HEK293T (cell line): ENCODE results near the gene SFXN4.

Experiments
- BHLHE40 ChIP-seq: fragments of 450-650 bp; IDR thresholded peaks from 2 replicates; pipeline ENCODE4 v1.6.1; 2016; ENCODE audit warnings: mild to moderate bottlenecking, moderate library complexity, borderline replicate concordance
- ELF4 ChIP-seq: fragments of 450-650 bp; IDR thresholded peaks from 2 replicates; pipeline ENCODE4 v1.6.1; 2017; ENCODE audit warnings: antibody characterized with exemption
- FOXK2 ChIP-seq: fragments of 450-650 bp; IDR thresholded peaks from 2 replicates; pipeline ENCODE4 v1.6.1; 2016; ENCODE audit warnings: mild to moderate bottlenecking
- FOXM1 ChIP-seq: fragments of 450-650 bp; IDR thresholded peaks from 2 replicates; pipeline ENCODE4 v1.6.1; 2017; ENCODE audit warnings: mild to moderate bottlenecking, borderline replicate concordance
- HDGF ChIP-seq: fragments of 450-650 bp; IDR thresholded peaks from 2 replicates; pipeline ENCODE4 v1.6.1; 2017; ENCODE audit warnings: antibody characterized with exemption, borderline replicate concordance
- L3MBTL2 ChIP-seq: fragments of 450-650 bp; conservative IDR thresholded peaks from 2 replicates; pipeline ENCODE4 v1.6.1; 2016; ENCODE audit warnings: mild to moderate bottlenecking
- LEF1 ChIP-seq: fragments of 450-650 bp; IDR thresholded peaks from 2 replicates; pipeline ENCODE4 v1.6.1; 2017; ENCODE audit warnings: mild to moderate bottlenecking, borderline replicate concordance
- NFRKB ChIP-seq: fragments of 450-650 bp; IDR thresholded peaks from 2 replicates; pipeline ENCODE4 v1.6.1; 2016; ENCODE audit warnings: mild to moderate bottlenecking, moderate library complexity
- SP1 ChIP-seq: fragments of 450-650 bp; IDR thresholded peaks from 2 replicates; pipeline ENCODE4 v1.6.1; 2017
- TARDBP ChIP-seq: fragments of 450-650 bp; IDR thresholded peaks from 2 replicates; pipeline ENCODE4 v1.6.1; 2016
- ZNF384 ChIP-seq: fragments of 450-650 bp; IDR thresholded peaks from 2 replicates; pipeline ENCODE4 v1.6.1; 2016
- TF ChIP-seq, protein P1 (sequence below): fragments of 450-650 bp; IDR thresholded peaks from 2 replicates; pipeline ENCODE4 v1.6.1; 2016

- TF ChIP-seq SP1 (no peak), LEF1 (no peak), HDGF (no peak), ELF4 (no peak), TARDBP (no peak), ZNF384 (no peak), FOXM1 (no peak), NFRKB (no peak), BHLHE40 (no peak), L3MBTL2 (no peak), FOXK2 (no peak)
- TF ChIP-seq, protein P1, sequence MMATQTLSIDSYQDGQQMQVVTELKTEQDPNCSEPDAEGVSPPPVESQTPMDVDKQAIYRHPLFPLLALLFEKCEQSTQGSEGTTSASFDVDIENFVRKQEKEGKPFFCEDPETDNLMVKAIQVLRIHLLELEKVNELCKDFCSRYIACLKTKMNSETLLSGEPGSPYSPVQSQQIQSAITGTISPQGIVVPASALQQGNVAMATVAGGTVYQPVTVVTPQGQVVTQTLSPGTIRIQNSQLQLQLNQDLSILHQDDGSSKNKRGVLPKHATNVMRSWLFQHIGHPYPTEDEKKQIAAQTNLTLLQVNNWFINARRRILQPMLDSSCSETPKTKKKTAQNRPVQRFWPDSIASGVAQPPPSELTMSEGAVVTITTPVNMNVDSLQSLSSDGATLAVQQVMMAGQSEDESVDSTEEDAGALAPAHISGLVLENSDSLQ, result no peak
Measured at GRCh38 chr10:119101366-119102098, 64.0 kb downstream of the SFXN4 start.
